Stomach smooth muscle (tissue), 2 donors: ENCODE data around the gene NOTUM.
A peak's percentile ranks its signal among the peaks of the same experiment; 100 is the strongest.

Experiments
- H3K27ac ChIP-seq: one replicate; pipeline ENCODE4 v1.7.0; 2013; ENCODE audit warnings: mild to moderate bottlenecking, low read length, inconsistent platforms
- H3K27me3 ChIP-seq, 2 donors: one replicate each; pipeline ENCODE4 v1.7.0; 2013; ENCODE audit warnings: low read length in 2 of 2; ENCODE audit not compliant: insufficient read depth in 2 of 2, control insufficient read depth in 1 of 2
- H3K36me3 ChIP-seq, 2 donors: one replicate each; pipeline ENCODE4 v1.7.0; 2013; ENCODE audit warnings: low read length in 2 of 2; ENCODE audit not compliant: control insufficient read depth in 2 of 2, insufficient read depth in 2 of 2
- H3K4me1 ChIP-seq: one replicate; pipeline ENCODE4 v1.7.0; 2013; ENCODE audit warnings: low read length; ENCODE audit not compliant: control insufficient read depth, insufficient read depth
- H3K4me3 ChIP-seq, 2 donors: one replicate each; pipeline ENCODE4 v1.7.0; 2013; ENCODE audit warnings: low read length in 2 of 2
- H3K9ac ChIP-seq, 2 donors: one replicate each; pipeline ENCODE4 v1.7.0; 2013; ENCODE audit warnings: low read length in 2 of 2, mild to moderate bottlenecking in 1 of 2
- H3K9me3 ChIP-seq, 2 donors: one replicate each; pipeline ENCODE4 v1.7.0; 2013; ENCODE audit warnings: low read length in 2 of 2; ENCODE audit not compliant: control insufficient read depth in 2 of 2
- donor health status: healthy.
- donor health status: Pancreatic carcinoma.

The NOTUM gene

GRCh38 chr17:81931189-81931556 is 29.8 kb downstream of the NOTUM start:
- Histone ChIP-seq H3K27ac (no peak overlapping the region), H3K27me3 (peaks cover 4 to 11% of the 10 kb centered on the region in 2 donors), H3K9ac (no peak overlapping the region), H3K4me3 (no peak overlapping the region), H3K36me3 (no peaks in the 10 kb centered on the region), H3K4me1 (peaks cover 13% of the 10 kb centered on the region), H3K9me3 (no peaks in the 10 kb centered on the region)

GRCh38 chr17:81930142-81931125 is 30.6 kb downstream of the NOTUM start:
- Histone ChIP-seq H3K4me3 (no peak overlapping the region), H3K27me3 (peaks cover 4 to 11% of the 10 kb centered on the region in 2 donors), H3K9me3 (no peaks in the 10 kb centered on the region), H3K36me3 (no peaks in the 10 kb centered on the region), H3K27ac (no peak overlapping the region), H3K9ac (no peak overlapping the region), H3K4me1 (peaks cover 18% of the 10 kb centered on the region)

- no peaks in the 10 kb centered on the region for H3K36me3 ChIP-seq
- H3K4me1 ChIP-seq = peaks cover 27% of the 10 kb centered on the region
- H3K9me3 ChIP-seq = no peaks in the 10 kb centered on the region
- H3K9ac ChIP-seq = no peak overlapping the region
- no peak overlapping the region for H3K4me3 ChIP-seq
- H3K27me3 ChIP-seq = peaks cover 4 to 11% of the 10 kb centered on the region in 2 donors
- H3K27ac ChIP-seq = no peak overlapping the region
These were observed 31.5 kb downstream of the NOTUM start for GRCh38 chr17:81929253-81930141.

DNA sequence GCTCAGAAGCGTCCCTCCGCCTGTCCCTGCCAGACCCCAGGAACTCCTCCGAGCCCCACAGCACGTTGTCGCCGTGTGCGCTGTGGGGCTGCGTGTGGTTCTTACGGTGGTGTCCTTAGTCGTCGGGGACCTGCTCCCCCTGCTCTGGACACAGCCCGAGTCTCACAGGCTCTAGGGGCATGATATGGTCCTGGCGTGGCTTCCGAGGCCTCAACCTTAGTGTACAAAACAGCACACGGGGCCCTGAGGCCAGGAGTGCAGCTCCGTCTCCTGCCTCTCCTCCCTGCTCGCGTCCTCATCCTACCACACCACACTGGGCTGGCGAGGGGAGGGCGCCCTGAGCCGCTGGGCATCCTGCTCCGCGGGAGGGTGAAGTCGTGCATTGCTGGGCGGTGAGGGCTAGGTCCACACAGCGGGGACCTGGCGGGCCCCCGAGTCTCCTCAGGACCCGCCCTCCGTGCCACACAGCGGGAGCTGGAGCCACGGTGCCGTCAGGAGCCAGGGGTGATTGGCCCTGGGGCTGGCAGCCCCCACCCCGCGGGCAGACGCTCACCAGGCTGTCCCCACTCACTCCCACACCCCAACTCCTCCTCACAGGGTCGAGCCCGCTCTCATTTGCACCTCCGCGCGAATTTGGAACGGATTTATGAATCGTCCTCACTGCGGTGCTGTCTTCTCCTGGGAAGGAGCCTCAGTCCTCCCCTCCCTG is 32.3 kb downstream of the NOTUM start:
- Histone ChIP-seq H3K27ac (no peak overlapping the region), H3K36me3 (no peaks in the 10 kb centered on the region), H3K4me3 (peak overlapping the region in 1 of 2 donors; percentile 69), H3K4me1 (peaks cover 35% of the 10 kb centered on the region), H3K27me3 (peaks cover 4 to 11% of the 10 kb centered on the region in 2 donors), H3K9ac (peak overlapping the region in 1 of 2 donors; percentile 42), H3K9me3 (no peaks in the 10 kb centered on the region)

DNA sequence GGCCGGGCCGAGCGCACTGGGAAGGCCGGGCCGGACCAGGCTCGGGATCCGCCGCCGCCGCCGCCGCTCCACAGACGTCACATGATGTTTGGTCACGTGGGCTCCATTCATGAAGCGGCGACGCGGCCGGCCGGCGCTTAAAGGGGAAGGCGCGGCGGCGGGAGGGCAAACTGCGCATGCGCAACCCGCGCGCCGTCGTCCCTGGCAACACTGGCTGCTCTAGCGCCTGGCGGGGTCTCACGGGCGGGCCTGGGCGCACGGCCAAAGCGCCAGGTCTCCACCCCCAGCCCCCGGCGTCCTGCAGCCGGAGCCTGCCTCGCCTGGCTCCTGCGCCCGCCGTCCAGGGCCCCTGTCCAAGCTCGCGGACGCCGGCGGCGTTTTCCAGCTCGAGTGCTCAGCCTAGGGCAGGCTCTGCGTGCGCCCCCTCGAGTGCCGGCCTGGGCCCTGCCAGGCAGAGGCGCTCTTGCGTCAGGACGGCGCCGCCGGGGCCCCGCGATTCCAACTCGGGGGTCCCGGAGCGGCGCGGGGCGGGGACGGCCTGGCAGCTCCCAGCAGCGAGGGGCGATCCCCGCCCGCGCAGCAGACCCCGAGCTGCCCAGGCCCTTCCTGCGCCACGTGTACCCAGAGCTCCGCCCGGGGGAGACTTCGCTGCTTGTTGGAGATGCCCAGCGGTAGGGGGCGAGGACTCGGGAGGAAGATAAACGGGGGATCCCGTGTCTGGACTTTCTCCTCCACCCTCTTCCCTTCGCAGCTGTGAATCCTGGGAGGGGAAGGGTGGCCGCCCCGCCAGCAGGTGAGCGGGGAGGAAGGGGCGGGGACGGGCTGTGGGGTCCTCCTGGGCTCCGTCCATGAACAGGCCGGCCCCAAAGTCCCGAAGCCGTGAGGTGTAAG is 33.1 kb downstream of the NOTUM start, which contains the start of gene MAFG:
Gene MAFG (minus strand): TSS at position 83 of the 891 bp plus-strand sequence. CDS start 4,550 bp downstream, outside the sequence.
- Histone ChIP-seq H3K4me1 (peaks cover 43% of the 10 kb centered on the region), H3K9ac (peak within 1 kb of the TSS; percentile 75 to 80), H3K9me3 (no peaks in the 10 kb centered on the region)

DNA sequence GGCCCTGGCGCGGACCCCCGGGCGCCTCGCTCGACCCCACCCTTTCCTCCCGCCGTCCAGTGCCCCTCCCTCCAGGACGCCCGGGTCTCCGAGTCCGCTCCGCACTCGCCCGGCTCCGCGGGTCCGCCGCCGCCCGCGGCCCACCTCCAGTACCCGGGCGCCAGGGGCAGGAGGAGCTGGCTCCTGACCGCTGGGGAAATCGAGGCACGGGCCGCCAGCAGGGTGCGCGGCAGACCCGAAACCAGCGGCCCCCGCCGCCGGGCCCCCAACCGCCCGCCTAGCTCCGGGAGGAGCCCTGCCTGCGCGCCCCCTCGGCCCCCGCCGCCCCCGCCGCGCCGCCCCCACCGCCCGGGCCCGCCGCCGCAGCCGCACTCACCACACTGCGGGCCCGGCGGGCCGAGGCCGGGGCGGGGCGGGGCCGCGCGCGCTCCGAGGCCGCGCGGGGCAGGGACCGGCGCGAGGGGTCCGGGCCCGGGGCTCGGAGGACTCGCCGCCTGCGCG is 33.8 kb downstream of the NOTUM start:
- Histone ChIP-seq H3K27ac (peak overlapping the region; percentile 86), H3K9ac (peak overlapping the region; percentile 75 to 80), H3K4me3 (peak overlapping the region; percentile 80 to 81), H3K9me3 (no peaks in the 10 kb centered on the region), H3K36me3 (peaks cover 2 to 5% of the 10 kb centered on the region in 2 donors), H3K4me1 (peaks cover 50% of the 10 kb centered on the region), H3K27me3 (peaks cover 4 to 11% of the 10 kb centered on the region in 2 donors)

More for the DNA sequence above, 33.1 kb downstream of the NOTUM start, which contains the start of gene MAFG:
- Histone ChIP-seq H3K4me3 (peak within 1 kb of the TSS; percentile 80 to 81), H3K27ac (peak within 1 kb of the TSS; percentile 86), H3K36me3 (no peaks in the 10 kb centered on the region), H3K27me3 (peaks cover 4 to 11% of the 10 kb centered on the region in 2 donors)

GRCh38 chr17:81926451-81927151 is 34.4 kb downstream of the NOTUM start:
- Histone ChIP-seq H3K27ac (peak overlapping the region; percentile 86), H3K36me3 (peaks cover 4 to 9% of the 10 kb centered on the region in 2 donors), H3K27me3 (peaks cover 0 to 11% of the 10 kb centered on the region in 2 donors), H3K4me3 (peak overlapping the region; percentile 80 to 81), H3K9me3 (no peaks in the 10 kb centered on the region), H3K4me1 (peaks cover 55% of the 10 kb centered on the region), H3K9ac (peak overlapping the region; percentile 75 to 80)

GRCh38 chr17:81925860-81926450 is 35.0 kb downstream of the NOTUM start:
- H3K27ac ChIP-seq = peak overlapping the region; percentile 86
- H3K27me3 ChIP-seq = peaks cover 0 to 11% of the 10 kb centered on the region in 2 donors
- H3K4me3 ChIP-seq = peak overlapping the region; percentile 80 to 81
- peaks cover 4 to 12% of the 10 kb centered on the region in 2 donors for H3K36me3 ChIP-seq
- no peaks in the 10 kb centered on the region for H3K9me3 ChIP-seq
- H3K9ac ChIP-seq = peak overlapping the region; percentile 75 to 80
- peaks cover 59% of the 10 kb centered on the region for H3K4me1 ChIP-seq
